HL-60/S4 treated with phorbol 12-myristate 13-acetate at 8.2 ng/mL for 4 days and 3 days (cell line): Measurements from ENCODE around the gene UVRAG.
"Not testable (repeated sequence)": the region's sequence is repeated elsewhere in the genome, so short reads cannot be mapped to it uniquely, and the experiment has no call there.

ENCODE experiments used
- in situ Hi-C: fragments of 300-500 bp; cut with MboI; formaldehyde crosslinking; loops from 2 replicates; pipeline ENCODE4 v1.15.0; 2022; ENCODE audit warnings: low sequenced_read_pairs

UVRAG gene

DNA sequence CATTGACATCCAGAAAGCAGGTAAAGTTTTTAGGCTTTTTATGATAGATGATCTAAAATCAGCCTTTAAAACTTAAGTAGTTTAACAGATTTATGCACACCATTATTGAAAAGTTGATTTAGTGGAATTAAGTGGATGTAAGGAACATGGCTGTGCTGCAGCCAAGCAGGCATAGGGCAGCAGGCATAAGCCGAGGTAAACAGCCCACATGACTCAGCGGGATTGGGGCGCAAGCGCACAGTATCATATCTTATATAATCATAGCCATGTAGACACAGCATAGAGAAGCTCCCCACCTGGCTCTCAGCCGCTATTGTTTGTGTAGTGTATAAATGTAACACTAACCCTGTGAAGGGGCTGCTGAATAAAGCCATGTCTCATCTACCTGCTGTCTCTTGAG, 233.8 kb downstream of the UVRAG start:
- in situ Hi-C loops, result no loop called here

DNA sequence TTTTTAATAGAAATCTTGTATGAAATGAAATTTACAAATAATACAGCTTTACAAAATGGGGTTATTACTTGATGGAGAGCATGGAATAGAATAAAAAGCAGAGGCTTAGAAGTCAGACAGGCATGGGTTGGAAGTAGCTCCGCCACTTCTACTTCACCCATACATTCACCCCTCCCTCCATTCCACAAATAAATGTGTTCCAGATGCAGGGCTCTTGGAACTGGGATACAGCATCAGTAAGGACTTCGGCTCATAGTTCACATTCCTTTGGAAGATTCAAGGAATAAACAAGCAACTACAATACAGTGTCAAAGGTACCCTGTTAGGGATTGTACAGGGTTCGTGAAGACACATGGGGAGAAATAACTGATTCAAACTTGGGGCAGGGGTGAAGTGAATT, 234.5 kb downstream of the UVRAG start:
- in situ Hi-C loops, result no loop called here

DNA sequence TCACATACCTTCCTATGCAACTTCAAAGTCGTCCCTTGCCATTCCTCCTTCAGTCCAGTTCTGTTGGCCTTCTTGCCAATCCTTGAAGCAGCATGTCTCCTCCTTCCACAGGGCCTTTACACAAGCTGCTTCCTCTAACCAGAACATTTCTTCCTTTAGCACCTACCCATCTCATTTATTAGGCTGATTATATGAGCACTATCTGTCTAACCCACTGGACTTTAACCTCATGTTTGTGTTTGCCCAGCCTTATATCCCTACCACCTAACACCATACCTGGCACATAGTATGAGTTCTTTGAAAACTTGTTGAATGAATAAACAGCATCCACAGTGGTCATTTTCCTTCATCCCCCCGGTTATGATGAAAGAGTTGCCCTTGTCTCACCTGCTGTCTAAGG, 236.9 kb downstream of the UVRAG start:
- in situ Hi-C loops, result no loop called here

DNA sequence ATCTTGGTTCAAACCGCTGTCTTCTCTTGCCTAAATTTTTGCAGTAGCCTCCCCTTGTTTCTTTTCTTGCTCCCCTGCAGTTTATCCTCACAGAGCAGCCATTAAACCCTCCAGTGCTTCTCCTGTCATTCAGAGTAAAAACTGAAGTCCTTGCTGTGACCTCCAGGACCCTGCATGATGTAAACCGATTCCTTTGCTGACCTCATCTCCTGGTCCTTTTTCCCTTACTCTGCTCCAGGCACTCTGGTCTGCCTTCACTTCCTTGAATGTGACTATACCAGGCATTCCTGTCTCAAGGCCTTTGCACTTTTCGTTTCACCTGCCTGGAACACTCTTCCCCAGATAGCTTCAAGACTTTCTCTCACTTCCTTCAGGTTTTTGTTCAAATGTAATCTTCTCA, 239.3 kb downstream of the UVRAG start:
- in situ Hi-C loops, result no loop called here

DNA sequence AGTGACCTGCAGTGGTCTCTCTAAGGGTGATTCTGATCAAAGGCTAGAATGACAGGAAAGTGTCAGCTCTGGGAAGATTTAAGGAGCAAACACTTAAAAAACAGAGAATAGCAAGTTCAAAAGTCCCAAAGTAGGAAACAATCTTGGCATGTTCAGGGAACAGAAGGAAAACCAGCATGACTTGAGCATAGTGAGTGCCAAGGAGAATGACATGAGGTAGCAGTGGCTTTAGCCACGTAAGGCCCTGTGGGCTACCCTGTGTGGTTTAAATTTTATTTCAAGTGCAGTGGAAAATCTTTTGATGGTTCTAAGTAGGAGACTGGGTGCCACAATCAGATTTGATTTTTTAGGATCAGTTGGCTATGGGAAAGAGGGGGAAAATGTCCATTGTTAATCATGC, 241.9 kb downstream of the UVRAG start:
- in situ Hi-C loops, result no loop called here

DNA sequence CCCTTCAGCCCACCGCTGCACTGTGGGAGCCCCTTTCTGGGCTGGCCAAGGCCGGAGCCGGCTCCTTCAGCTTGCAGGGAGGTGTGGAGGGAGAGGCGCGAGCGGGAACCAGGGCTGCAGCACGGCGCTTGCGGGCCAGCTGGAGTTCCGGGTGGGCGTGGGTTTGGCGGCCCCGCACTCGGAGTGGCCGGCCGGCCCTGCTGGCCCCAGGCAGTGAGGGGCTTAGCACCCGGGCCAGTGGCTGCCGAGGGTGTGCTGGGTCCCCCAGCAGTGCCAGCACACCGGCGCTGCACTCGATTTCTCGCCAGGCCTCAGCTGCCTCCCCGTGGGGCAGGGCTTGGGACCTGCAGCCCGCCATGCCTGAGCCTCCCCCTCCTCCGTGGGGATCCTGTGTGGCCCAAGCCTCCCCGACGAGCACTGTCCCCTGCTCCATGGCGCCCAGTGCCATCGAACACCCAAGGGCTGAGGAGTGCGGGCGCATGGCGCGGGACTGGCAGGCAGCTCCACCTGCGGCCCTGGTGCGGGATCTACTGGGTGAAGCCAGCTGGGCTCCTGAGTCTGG, 245.5 kb downstream of the UVRAG start:
- in situ Hi-C loops, result not testable (repeated sequence)

DNA sequence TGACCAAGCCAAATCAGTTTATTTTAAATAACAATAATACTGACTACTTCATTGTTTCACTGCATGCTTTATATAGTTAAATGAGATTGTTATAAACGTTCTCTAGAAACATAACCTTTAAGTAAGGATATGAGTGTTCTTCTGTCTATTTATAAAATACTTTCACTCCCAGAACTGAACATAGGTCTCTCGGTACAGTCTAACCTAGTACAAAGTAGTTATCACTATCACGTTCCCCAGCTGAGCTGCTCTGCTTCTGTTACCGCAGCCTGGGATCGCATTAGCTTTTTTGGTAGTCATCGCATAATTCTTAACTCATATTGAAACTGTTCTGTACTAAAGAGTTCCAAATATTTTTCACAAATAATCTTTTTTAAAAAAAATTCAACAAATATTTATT, 247.7 kb downstream of the UVRAG start:
- in situ Hi-C loops, result no loop called here

DNA sequence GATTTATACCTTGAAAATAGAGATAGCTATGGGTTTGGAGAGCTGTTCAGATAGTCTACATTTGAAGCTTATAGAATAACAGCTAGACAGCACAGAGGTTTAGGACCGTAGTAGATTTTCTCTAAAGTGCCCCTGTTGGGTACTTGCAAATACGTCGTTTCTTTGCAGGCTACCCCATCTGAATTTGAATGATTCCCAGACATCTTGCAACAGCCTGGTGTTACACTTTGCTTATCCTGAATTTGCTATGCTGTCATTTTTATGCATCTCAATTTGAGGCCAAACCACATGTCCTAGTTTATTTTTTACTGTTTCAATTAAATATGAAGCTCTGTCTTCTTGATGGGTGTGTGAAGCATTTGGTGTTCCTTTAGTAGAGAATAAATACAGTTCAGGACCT, 249.2 kb downstream of the UVRAG start:
- in situ Hi-C loops, result no loop called here

DNA sequence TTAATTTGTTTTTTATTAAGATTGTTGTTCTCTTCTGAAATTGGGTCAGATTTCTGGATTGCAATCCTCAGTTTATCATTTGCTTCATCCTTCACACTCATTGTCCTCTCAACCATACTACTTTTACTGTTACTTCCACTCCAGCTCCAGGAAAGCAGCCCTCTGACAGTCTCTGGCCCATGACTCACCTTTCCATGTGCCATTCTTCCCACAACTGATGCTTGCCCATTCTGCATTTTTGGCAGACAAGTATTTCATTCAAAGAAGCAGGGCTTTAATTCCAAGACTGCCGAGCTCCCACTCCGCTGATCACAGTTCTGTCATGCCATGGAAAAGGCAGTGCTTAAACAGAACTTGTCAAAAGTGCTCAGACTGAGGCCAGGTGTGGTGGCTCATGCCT, 252.1 kb downstream of the UVRAG start:
- in situ Hi-C loops, result no loop called here

DNA sequence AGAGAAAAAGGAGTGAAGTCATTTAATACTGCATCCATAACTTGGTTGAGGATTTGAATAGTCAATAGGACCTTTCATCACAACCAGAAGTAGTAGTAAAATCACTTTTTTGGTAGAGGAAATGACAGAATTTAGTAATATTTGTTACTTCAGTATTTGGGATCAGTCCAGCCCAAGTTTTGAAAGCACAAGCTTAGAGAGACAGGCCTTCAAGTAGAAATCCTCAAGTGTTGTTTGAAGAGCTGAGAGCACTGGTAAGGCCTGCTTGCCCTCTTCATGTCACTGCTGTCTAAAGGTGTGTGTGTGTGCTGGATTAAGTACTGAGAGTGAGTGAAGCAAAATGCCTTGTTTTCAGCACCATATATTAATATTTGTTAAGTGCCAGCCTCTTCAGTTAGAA, 254.0 kb downstream of the UVRAG start:
- in situ Hi-C loops, result no loop called here

DNA sequence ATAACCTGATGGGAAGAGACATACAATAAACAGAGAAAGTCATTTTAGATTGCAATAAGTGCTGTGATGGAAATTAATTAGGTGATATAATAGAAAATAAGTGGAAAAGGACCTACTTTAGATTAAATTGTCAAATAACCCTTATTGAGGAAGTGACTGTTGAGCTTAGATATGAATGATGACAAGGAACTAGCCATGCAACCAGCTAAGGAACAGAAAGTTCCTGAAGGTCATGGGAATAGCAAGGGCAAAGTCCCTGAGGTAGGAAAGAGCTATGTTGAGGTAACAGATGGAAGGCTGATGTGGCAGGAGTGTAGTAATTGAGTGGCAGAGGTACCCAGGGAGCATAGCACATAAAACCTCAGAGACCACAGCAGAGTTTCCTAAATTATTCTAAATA, 256.1 kb downstream of the UVRAG start:
- in situ Hi-C loops, result no loop called here

DNA sequence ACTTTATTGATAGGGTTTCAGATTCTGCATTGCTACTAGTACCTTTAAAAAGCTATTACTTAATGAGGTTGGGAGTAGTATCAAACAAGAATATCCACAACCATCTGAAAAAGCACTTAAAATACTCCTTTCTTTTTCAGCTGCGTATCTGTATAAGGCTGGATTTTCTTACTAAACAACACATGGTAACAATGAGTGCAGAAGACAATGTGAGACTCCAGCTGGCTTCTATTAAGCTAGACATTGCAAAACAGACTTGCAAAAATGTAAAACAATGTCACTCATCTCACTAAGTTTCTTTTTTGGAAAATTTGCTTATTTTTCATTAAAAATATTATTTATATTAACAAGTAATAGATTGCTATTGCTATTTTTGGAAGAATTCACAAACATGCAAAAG, 258.7 kb downstream of the UVRAG start:
- in situ Hi-C loops, result no loop called here

DNA sequence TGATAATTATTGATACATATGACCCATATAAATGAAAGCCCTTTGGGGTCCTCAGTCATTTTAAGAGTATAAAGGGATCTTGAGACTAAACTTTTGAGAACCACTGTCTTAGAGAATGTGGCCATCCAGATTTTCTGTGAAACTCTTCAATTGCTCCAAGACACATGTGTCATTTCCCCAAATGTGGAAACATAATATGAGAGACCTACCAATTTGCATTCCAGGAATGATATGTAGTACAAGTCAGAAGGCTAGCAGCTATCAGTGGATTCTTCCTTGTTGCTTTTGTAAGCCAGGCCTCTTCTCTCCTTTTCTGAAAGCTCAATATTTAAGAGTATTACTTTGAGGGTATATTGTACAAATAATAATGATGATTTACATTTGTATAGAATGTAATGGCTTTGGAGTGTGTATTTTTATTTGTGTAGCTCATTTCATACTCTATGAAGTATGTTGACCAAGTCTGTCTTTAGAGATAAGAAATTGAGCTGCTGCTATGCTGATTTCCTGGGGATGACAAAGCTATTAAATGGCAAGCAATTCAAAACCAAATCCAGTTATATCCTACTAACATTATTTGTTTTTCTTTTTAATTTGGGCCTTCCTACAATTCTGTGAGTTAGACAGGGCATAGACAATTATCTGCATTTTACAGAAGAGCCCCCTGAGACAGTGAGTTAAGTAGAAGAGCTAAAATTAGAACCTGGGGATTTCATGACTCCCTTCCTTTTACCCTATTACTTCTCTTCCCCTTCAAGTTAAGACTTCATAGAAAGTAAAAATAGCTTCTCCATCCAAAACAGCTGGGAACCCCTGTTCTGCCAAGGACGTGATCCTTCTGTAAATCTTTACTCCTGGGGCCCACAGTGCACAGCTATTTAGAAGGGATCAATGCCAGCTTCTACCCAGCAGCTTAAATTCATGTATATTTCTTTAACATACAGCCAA, 259.4 kb downstream of the UVRAG start:
- in situ Hi-C loops, result no loop called here

DNA sequence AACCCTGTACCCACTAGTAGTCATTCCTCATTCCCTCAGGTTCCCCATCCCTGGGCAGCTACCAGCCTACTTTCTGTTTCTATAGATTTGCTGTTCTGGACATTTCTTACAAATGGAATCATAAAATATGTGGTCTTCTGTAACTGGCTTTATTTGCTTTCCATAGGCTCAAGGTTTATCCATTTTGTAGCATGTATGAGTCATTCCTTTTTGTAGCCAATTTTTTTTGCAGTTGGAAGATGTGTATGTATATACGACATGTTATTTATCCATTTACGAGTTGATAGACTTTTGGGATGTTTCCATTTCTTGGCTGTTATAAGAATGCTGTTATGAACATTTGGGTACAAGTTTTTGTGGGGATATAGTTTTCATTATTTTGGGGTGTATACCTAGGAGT, 260.7 kb downstream of the UVRAG start:
- in situ Hi-C loops, result no loop called here

DNA sequence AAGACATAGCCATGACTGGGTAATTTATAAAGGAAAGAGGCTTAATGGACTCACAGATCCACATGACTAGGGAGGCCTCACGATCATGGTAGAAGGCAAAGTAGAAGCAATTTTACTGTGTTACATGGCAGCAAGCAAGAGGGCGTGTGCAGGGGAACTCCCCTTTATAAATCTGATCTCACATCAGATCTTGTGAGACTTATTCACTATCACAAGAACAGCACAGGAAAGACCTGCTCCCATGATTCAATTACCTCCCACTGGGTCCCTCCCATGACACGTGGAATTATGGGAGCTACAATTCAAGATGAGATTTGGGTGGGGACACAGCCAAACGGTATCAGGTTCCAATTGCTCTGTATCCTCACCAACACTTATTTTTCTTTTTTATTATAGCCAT, 261.2 kb downstream of the UVRAG start:
- in situ Hi-C loops, result not testable (repeated sequence)

DNA sequence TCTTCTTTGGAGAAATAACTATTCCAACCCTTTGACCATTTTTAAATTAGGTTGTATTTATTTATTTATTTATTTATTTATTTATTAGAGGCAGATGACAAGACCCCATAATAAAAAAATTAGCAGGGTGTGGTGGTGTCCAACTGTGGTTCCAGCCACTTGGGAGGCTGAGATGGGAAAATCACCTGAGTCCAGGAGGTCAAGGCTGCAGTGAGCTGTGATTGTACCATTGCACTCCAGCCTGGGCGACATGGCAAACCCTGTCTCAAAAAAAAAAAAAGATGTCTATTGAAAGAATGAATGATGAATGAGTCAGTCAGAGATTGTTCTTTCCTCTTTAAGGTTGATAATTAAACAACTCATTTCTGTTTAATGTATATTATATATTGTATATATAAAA, 261.7 kb downstream of the UVRAG start:
- in situ Hi-C loops, result no loop called here

DNA sequence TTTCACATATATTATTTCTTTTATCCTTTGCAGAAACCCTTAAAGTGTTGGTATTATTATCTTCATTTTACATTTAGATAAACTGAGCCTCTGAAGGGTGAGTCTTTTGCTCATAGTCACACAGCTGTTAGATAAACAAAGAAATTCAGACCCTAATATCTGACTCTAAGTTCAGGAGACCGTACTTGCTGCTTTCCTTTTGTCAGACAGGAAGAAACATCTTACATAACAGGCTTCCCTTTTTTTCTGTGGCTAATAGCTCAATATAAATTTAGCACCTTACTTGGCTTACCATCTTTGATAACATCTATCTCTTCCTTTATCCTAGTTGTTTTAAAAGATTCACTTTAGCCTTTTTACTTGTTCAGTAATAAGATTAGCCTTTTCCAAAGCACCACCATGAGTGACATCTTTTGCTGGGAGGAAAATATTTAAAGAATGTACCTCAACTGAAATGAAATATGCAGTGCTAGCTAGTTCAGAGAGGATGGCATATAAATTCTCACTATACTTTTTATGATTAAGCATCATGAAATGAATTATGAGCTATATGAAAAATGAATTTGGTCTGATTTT, 262.7 kb downstream of the UVRAG start:
- in situ Hi-C loops, result no loop called here

DNA sequence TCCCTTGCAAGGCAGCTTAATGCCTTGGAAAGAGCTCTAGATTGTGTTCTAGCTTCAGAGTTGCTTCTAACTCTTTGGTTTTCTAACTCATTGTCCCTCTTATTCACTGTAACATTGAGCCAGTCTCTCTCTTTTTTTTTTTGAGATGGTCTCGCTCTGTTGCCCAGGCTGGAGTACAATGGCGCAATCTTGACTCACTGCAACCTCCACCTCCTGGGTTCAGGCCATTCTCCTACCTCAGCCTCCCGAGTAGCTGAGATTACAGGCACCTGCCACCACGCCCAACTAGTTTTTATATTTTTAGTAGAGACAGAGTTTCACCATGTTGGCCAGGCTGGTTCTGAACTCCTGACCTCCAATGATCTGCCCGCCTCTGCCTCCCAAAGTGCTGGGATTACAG, 266.1 kb downstream of the UVRAG start:
- in situ Hi-C loops, result not testable (repeated sequence)

DNA sequence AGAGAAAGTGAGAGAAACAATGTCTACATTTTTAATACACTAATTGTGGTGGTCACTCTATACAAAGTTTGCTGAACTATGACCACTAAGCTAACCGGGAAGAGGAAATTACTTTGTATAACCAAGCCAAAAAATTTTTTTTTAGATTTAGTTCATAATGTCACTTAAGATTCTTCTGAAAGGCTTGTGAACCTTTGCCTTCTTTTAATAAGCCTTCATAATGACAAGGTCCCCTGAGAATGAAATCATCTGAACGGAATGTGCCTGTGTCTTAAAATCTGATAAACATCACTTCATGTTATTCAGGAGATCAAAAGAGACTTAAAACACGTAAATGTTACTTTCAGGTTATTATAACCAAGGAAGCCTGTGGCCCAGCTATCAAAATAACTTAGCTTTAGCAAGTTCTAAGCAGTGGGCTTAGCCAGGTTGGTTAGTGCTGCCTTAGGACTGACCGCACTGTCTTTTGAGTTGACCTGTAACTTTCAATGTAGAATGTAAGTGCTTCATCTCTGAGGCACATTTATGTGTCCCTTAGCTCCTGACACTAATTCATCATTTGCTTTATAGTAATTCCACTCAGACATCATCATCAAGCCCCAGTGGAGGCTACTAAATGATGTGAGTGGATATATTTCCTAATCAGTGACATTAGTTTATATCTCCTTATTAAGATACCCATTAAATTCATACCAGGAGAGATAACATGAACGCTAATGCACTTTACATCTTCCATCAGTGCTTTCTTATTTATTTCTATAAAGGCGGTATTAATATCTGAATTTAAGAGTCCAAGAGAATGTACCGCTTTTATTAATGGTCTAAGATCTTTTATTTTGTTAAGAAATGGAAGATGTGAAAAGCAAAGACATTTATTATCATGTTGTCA, 268.8 kb downstream of the UVRAG start:
- in situ Hi-C loops, result no loop called here

DNA sequence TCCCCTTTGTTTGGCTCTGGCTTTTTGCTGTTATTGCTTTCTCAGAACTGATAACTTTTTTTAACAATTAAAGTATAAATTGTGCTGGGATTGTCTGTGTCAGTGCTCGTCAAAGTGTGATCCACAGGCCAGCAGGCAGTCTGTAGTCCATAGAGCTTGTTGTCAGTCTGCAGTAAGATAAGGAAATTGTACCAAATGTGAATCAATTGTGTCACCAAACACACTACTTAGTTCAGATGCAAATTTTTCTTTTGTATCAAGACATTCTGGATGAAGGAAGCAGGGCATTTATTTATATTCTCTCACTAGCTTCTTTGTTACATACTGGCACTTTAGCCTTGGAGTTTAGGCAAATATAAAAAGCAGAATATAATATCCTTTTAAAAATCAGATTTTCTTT, 270.3 kb downstream of the UVRAG start:
- in situ Hi-C loops, result no loop called here
